ENCODE results near the gene PADI3. TPM values are rescaled to one million over a fixed set of nuclear protein-coding genes. Genes with fewer than 3 reads are reported as not detected.

Gene PADI3
- total and polyA plus RNA-seq, 2 of the 8 experiments (the other 6 are each of a cell fraction or from before 2014, with no cell fraction given), result 0.37 to 0.94 TPM

- WGBS, 2 experiments (ENCODE audit: extremely low coverage in 1 of 2, insufficient coverage in 1 of 2, insufficient read length in 1 of 2, insufficient replicate concordance in 2 of 2, low coverage in 1 of 2, low lambda C conversion rate in 2 of 2, missing lambda C conversion rate in 1 of 2), result 83% methylated on average over 9 of the region's 9 CpGs; no CpG with 5 or more reads in 1 of the 2 experiments
- Histone ChIP-seq H2BK20ac (ENCODE audit: low read length) (0 out of 2 replicates have a peak overlapping the region, but pooled peaks have one; percentile 0), H4K5ac (ENCODE audit: insufficient read length, low read depth, low read length) (no peak overlapping the region), H2BK12ac (ENCODE audit: low read depth, low read length) (no peak overlapping the region), H3K9ac (replicated peaks in 1 of 4; ENCODE audit: extremely low read depth in 1 of 4, low read depth in 3 of 4, low read length in 3 of 4) (no peak overlapping the region), H4K91ac (replicated peaks; ENCODE audit: insufficient read length, low read length) (no peak overlapping the region), H3K4me3 (ENCODE audit: extremely low read depth in 1 of 4, insufficient read depth in 2 of 4, low read depth in 3 of 4, low read length in 4 of 4) (no peak overlapping the region), H3K4ac (replicated peaks; ENCODE audit: insufficient read length, low read depth, low read length) (no peak overlapping the region), H3K79me1 (ENCODE audit: low read depth, low read length) (no peaks in the 10 kb centered on the region), H3K56ac (replicated peaks; ENCODE audit: insufficient read length, low read depth, low read length) (no peak overlapping the region), H3K4me2 (ENCODE audit: insufficient read depth in 1 of 2, low read depth in 2 of 2, low read length in 2 of 2) (no peak overlapping the region), H3K36me3 (ENCODE audit: control insufficient read depth in 2 of 4, insufficient read depth in 4 of 4, low read length in 3 of 4) (no peaks in the 10 kb centered on the region), H3K9me3 (ENCODE audit: insufficient read depth in 2 of 2, low read depth in 1 of 2, low read length in 1 of 2) (0 out of 4 replicates have a peak, but pooled peaks cover 0 to 3% of the 10 kb centered on the region in 2 experiments), H3K4me1 (replicated peaks in 1 of 4; ENCODE audit: control insufficient read depth in 3 of 4, insufficient read depth in 4 of 4, low read length in 3 of 4) (peaks cover 0 to 22% (median 10%) of the 10 kb centered on the region in 4 experiments; a peak in 5 of 7 replicates), H3K14ac (ENCODE audit: insufficient read length) (no peak overlapping the region), H3K23ac (ENCODE audit: insufficient read length) (no peak overlapping the region), H3K27ac (ENCODE audit: low read depth, low read length) (no peak overlapping the region), H2AK5ac (ENCODE audit: low read depth, low read length) (no peak overlapping the region), H3K18ac (ENCODE audit: extremely low read depth, low read length) (no peak overlapping the region), H2AFZ (ENCODE audit: low read length) (no peak overlapping the region), H3K79me2 (ENCODE audit: control insufficient read depth in 1 of 2, insufficient read depth in 2 of 2, low read length in 2 of 2) (no peaks in the 10 kb centered on the region), H2BK5ac (ENCODE audit: low read depth, low read length) (no peak overlapping the region), H2BK15ac (ENCODE audit: low read length) (no peak overlapping the region), H2BK120ac (replicated peaks; ENCODE audit: low read depth, low read length) (no peak overlapping the region), H3K27me3 (replicated peaks in 1 of 4; ENCODE audit: control insufficient read depth in 3 of 4, extremely low read depth in 1 of 4, insufficient read depth in 3 of 4, low read length in 3 of 4) (no peaks in the 10 kb centered on the region), H4K20me1 (replicated peaks in 1 of 2; ENCODE audit: control insufficient read depth in 1 of 2, insufficient read depth in 2 of 2, low read length in 2 of 2) (no peaks in the 10 kb centered on the region), H3K23me2 (ENCODE audit: low read depth, low read length) (no peaks in the 10 kb centered on the region), H4K8ac (ENCODE audit: extremely low read depth, insufficient read depth, low read length) (no peak overlapping the region)
- CTCF ChIA-PET (ENCODE audit: partially characterized antibody), result no interaction called here
- POLR2A ChIA-PET (ENCODE audit: partially characterized antibody), result no interaction called here
- FAIRE-seq, result no peak
- DNase-seq (ENCODE audit: low read depth in 1 of 2, low spot score in 2 of 2), result no peak
- TF ChIP-seq TCF12 (IDR thresholded peaks at IDR 0.05; ENCODE audit: low read depth, low read length) (no peak), RBBP5 (IDR thresholded peaks at IDR 0.05; ENCODE audit: borderline replicate concordance, low read depth, low read length) (no peak), CHD2 (IDR thresholded peaks at IDR 0.05; ENCODE audit: low read length) (no peak), ZNF274 (IDR thresholded peaks at IDR 0.05; ENCODE audit: borderline replicate concordance, extremely low read depth, low read length) (no peak), RAD21 (IDR thresholded peaks at IDR 0.05 in 1 of 2, conservative IDR thresholded peaks at IDR 0.05 in 1 of 2; ENCODE audit: low read depth in 2 of 2, low read length in 2 of 2) (no peak), RFX5 (IDR thresholded peaks at IDR 0.05; ENCODE audit: borderline replicate concordance, low read depth, low read length) (no peak), E2F6 (IDR thresholded peaks at IDR 0.05) (no peak), RNF2 (IDR thresholded peaks at IDR 0.05; ENCODE audit: borderline replicate concordance, low read depth, low read length, missing control alignments, poor library complexity, severe bottlenecking) (no peak), CBX5 (IDR thresholded peaks at IDR 0.05; ENCODE audit: low read depth, low read length) (no peak), KDM4A (IDR thresholded peaks at IDR 0.05; ENCODE audit: low read depth, low read length, severe bottlenecking) (no peak), MAX (IDR thresholded peaks at IDR 0.05) (no peak), BRCA1 (IDR thresholded peaks at IDR 0.05; ENCODE audit: low read depth, low read length) (no peak), SUZ12 (IDR thresholded peaks at IDR 0.05; ENCODE audit: low read length) (no peak)
These were observed 67.8 kb downstream of the PADI3 start for GRCh38 chr1:17316704-17317103.

All from H1 (cell line).